IPS DF 6.9 (cell line): Measurements from ENCODE around the gene GPR31.

ENCODE experiments used
- DNase-seq: peaks from one replicate; pipeline ENCODE4 v3.0.0-alpha.2; 2013; ENCODE audit warnings: low read depth, low spot score
- H3K27ac ChIP-seq: one replicate; pipeline ENCODE4 v1.5.1; 2013; ENCODE audit warnings: low read length, control low read depth
- H3K27me3 ChIP-seq: 2 replicates; pipeline ENCODE4 v1.6.1; 2013; ENCODE audit warnings: mild to moderate bottlenecking, low read length; ENCODE audit not compliant: control insufficient read depth, insufficient read depth
- H3K36me3 ChIP-seq: 2 replicates; pipeline ENCODE4 v1.6.1; 2013; ENCODE audit warnings: low read length; ENCODE audit not compliant: control insufficient read depth, insufficient read depth
- H3K4me1 ChIP-seq: 2 replicates; pipeline ENCODE4 v1.6.1; 2013; ENCODE audit warnings: low read length; ENCODE audit not compliant: control insufficient read depth, insufficient read depth
- H3K4me3 ChIP-seq: 2 replicates; pipeline ENCODE4 v1.5.1; 2013; ENCODE audit warnings: mild to moderate bottlenecking, low read length
- H3K9me3 ChIP-seq: 2 replicates; pipeline ENCODE4 v1.6.1; 2013; ENCODE audit warnings: low read length, inconsistent platforms; ENCODE audit not compliant: control insufficient read depth, insufficient read depth
- WGBS: extraction: QIAGEN DNeasy Blood & Tissue Kit; methylation state at CpG from one replicate; pipeline ENCODE4 v1.1.7; 2013; ENCODE audit warnings: mixed read lengths, missing lambda C conversion rate; ENCODE audit not compliant: insufficient read length, insufficient coverage; 5-methylcytosine and 5-hydroxymethylcytosine counted together

GPR31 gene

GRCh38 chr6:167140589-167141474 is 16.9 kb downstream of the GPR31 start:
- peaks cover 2% of the 10 kb centered on the region; the same call in 1 of the 2 replicates for H3K4me1 ChIP-seq
- H3K27me3 ChIP-seq = no peaks in the 10 kb centered on the region
- no peaks in the 10 kb centered on the region for H3K36me3 ChIP-seq
- no peak overlapping the region for H3K27ac ChIP-seq
- H3K4me3 ChIP-seq = no peak overlapping the region
- WGBS = no CpG with 5 or more reads among the region's 10 CpGs
- DNase-seq = no peak
- no peaks in the 10 kb centered on the region for H3K9me3 ChIP-seq

- H3K27ac ChIP-seq = no peak overlapping the region
- H3K4me3 ChIP-seq = no peak overlapping the region
- no CpG with 5 or more reads among the region's 4 CpGs for WGBS
- H3K4me1 ChIP-seq = peaks cover 2% of the 10 kb centered on the region; the same call in 1 of the 2 replicates
- H3K27me3 ChIP-seq = no peaks in the 10 kb centered on the region
- no peak for DNase-seq
- H3K9me3 ChIP-seq = no peaks in the 10 kb centered on the region
- no peaks in the 10 kb centered on the region for H3K36me3 ChIP-seq
These were observed 18.0 kb downstream of the GPR31 start for GRCh38 chr6:167139761-167140160.

- 100% methylated on average over 1 of the region's 6 CpGs for WGBS
These were observed 19.9 kb downstream of the GPR31 start for GRCh38 chr6:167137881-167138280.

GRCh38 chr6:167137081-167137480 is 20.7 kb downstream of the GPR31 start:
- H3K27ac ChIP-seq = no peak overlapping the region
- no CpG with 5 or more reads among the region's 10 CpGs for WGBS
- H3K4me3 ChIP-seq = no peak overlapping the region
- H3K9me3 ChIP-seq = no peaks in the 10 kb centered on the region
- no peak for DNase-seq
- peaks cover 2% of the 10 kb centered on the region; the same call in 1 of the 2 replicates for H3K4me1 ChIP-seq
- no peaks in the 10 kb centered on the region for H3K36me3 ChIP-seq
- no peaks in the 10 kb centered on the region for H3K27me3 ChIP-seq

More at GRCh38 chr6:167137881-167138280, 19.9 kb downstream of the GPR31 start:
- no peak for DNase-seq
- no peak overlapping the region for H3K4me3 ChIP-seq
- H3K9me3 ChIP-seq = no peaks in the 10 kb centered on the region
- no peaks in the 10 kb centered on the region for H3K27me3 ChIP-seq
- H3K4me1 ChIP-seq = peaks cover 2% of the 10 kb centered on the region; the same call in 1 of the 2 replicates
- H3K27ac ChIP-seq = no peak overlapping the region
- H3K36me3 ChIP-seq = no peaks in the 10 kb centered on the region

- Histone ChIP-seq H3K27me3 (no peaks in the 10 kb centered on the region), H3K27ac (no peak overlapping the region), H3K36me3 (no peaks in the 10 kb centered on the region; the same call in 1 of the 2 replicates), H3K4me3 (no peak overlapping the region), H3K9me3 (no peaks in the 10 kb centered on the region), H3K4me1 (peaks cover 2% of the 10 kb centered on the region; the same call in 1 of the 2 replicates)
- no peak for DNase-seq
- WGBS = no CpG with 5 or more reads among the region's 13 CpGs
These were observed 21.4 kb downstream of the GPR31 start for GRCh38 chr6:167136376-167136775.

- no peak for DNase-seq
- WGBS = no CpG with 5 or more reads among the region's 23 CpGs
These were observed 23.1 kb downstream of the GPR31 start for GRCh38 chr6:167134448-167135328.

GRCh38 chr6:167130712-167131684 is 26.8 kb downstream of the GPR31 start:
- no peak for DNase-seq
- Histone ChIP-seq H3K27me3 (no peaks in the 10 kb centered on the region), H3K27ac (no peak overlapping the region), H3K9me3 (no peaks in the 10 kb centered on the region), H3K4me3 (no peak overlapping the region), H3K36me3 (no peaks in the 10 kb centered on the region; the same call in 1 of the 2 replicates), H3K4me1 (no peaks in the 10 kb centered on the region)
- no CpG with 5 or more reads among the region's 33 CpGs for WGBS

More at GRCh38 chr6:167134448-167135328, 23.1 kb downstream of the GPR31 start:
- Histone ChIP-seq H3K27me3 (no peaks in the 10 kb centered on the region), H3K9me3 (no peaks in the 10 kb centered on the region), H3K4me1 (no peaks in the 10 kb centered on the region), H3K36me3 (no peaks in the 10 kb centered on the region; the same call in 1 of the 2 replicates), H3K4me3 (no peak overlapping the region), H3K27ac (no peak overlapping the region)

- H3K4me3 ChIP-seq = no peak overlapping the region
- WGBS = no CpG with 5 or more reads among the region's 6 CpGs
- H3K9me3 ChIP-seq = no peaks in the 10 kb centered on the region
- H3K27ac ChIP-seq = no peak overlapping the region
- no peaks in the 10 kb centered on the region for H3K4me1 ChIP-seq
- no peak for DNase-seq
- no peaks in the 10 kb centered on the region; the same call in 1 of the 2 replicates for H3K36me3 ChIP-seq
- no peaks in the 10 kb centered on the region for H3K27me3 ChIP-seq
These were observed 27.6 kb downstream of the GPR31 start for GRCh38 chr6:167130008-167130677.

GRCh38 chr6:167129562-167129961 is 28.2 kb downstream of the GPR31 start:
- DNase-seq = no peak
- Histone ChIP-seq H3K4me1 (no peaks in the 10 kb centered on the region), H3K36me3 (no peaks in the 10 kb centered on the region; the same call in 1 of the 2 replicates), H3K9me3 (no peaks in the 10 kb centered on the region), H3K27me3 (no peaks in the 10 kb centered on the region), H3K27ac (no peak overlapping the region), H3K4me3 (no peak overlapping the region)
- no CpG with 5 or more reads among the region's 4 CpGs for WGBS
